22Rv1 (cell line): Measurements from ENCODE around the gene CNST.
A peak's percentile ranks its signal among the peaks of the same experiment; 100 is the strongest.

Experiments used
- H3K27ac ChIP-seq: fragments of 450-650 bp; 2 replicates; pipeline ENCODE4 v1.5.1; 2017
- ZFX ChIP-seq: fragments of 450-650 bp; IDR thresholded peaks from 2 replicates; pipeline ENCODE4 v1.6.1; 2017; ENCODE audit warnings: antibody characterized with exemption, borderline replicate concordance
- TF ChIP-seq, protein P1 (sequence below): fragments of 450-650 bp; IDR thresholded peaks from 2 replicates; pipeline ENCODE4 v1.5.1; 2017; ENCODE audit warnings: mild to moderate bottlenecking

The CNST gene

DNA sequence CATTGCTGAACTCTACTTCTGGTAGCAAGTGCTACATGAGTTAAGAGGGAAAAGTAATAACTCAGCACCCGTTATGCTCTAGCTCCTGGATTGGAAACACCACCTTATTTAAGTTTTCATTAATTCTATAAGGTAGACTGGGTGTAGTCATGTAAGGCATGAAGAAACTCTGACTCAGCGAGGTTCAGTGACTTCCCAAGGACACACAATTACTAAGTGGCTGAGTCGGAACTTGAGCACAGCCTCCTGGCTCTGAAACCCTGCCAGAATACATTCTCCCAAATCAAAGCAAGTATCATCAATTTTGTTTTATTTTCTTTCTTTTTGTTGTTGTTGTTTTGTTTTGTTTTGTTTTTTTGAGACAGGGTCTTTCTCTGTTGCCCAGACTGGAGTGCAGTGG is 128.9 kb downstream of the CNST start:
- TF ChIP-seq, protein P1, sequence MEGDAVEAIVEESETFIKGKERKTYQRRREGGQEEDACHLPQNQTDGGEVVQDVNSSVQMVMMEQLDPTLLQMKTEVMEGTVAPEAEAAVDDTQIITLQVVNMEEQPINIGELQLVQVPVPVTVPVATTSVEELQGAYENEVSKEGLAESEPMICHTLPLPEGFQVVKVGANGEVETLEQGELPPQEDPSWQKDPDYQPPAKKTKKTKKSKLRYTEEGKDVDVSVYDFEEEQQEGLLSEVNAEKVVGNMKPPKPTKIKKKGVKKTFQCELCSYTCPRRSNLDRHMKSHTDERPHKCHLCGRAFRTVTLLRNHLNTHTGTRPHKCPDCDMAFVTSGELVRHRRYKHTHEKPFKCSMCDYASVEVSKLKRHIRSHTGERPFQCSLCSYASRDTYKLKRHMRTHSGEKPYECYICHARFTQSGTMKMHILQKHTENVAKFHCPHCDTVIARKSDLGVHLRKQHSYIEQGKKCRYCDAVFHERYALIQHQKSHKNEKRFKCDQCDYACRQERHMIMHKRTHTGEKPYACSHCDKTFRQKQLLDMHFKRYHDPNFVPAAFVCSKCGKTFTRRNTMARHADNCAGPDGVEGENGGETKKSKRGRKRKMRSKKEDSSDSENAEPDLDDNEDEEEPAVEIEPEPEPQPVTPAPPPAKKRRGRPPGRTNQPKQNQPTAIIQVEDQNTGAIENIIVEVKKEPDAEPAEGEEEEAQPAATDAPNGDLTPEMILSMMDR = no peak
- TF ChIP-seq ZFX = no peak
- H3K27ac ChIP-seq = no peak overlapping the region

DNA sequence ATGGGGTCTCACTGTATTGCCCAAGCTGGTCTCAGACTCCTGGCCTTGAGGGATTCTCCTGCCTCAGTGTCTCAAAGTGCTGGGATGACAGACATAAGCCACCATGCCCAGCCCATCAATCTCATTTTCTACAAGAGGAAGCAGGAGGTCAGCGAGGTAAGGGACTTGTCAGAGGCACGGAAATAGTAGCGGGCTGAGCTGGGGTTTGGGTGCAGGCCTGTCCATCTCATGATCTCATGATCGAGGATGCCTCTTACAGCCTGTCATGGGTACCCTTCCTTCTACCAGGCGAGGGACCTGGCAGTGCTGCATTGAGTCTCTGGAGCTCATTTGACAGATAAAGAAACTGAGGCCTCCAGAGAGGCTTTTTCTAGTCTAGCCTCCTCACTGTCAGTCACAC is 129.4 kb downstream of the CNST start:
- H3K27ac ChIP-seq = no peak overlapping the region
- no peak for TF ChIP-seq ZFX
- TF ChIP-seq, protein P1 = no peak

DNA sequence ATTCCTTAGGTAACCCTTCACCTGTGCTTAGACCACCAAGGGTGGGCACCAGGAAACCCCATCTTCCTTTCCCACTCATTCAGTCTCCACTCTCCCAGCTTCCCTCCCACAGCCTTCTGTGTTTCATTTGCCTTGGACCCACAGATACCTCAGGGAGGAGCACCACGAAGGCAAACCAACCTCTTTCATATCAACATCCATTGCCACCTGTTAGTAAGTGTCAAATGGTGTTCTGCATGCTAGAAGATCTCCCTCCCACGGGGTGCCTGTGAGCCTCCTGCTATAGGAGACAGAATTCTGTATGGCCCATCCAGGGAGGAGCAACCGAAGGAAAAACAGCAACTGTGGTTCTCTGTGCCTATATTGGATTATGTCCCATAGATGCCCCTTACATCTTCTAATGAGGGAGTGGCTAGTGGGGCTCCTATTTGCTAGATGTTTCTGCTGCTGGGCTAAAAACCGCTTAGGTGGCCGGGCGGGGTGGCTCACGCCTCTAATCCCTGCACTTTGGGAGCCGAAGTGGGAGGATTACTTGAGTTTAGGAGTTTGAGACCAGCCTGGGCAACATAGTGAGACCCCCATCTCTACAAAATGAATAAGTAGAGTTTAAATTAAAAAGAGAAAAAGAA is 132.3 kb downstream of the CNST start:
- TF ChIP-seq, protein P1 = no peak
- TF ChIP-seq ZFX = no peak
- peak overlapping the region; percentile 54 for H3K27ac ChIP-seq

DNA sequence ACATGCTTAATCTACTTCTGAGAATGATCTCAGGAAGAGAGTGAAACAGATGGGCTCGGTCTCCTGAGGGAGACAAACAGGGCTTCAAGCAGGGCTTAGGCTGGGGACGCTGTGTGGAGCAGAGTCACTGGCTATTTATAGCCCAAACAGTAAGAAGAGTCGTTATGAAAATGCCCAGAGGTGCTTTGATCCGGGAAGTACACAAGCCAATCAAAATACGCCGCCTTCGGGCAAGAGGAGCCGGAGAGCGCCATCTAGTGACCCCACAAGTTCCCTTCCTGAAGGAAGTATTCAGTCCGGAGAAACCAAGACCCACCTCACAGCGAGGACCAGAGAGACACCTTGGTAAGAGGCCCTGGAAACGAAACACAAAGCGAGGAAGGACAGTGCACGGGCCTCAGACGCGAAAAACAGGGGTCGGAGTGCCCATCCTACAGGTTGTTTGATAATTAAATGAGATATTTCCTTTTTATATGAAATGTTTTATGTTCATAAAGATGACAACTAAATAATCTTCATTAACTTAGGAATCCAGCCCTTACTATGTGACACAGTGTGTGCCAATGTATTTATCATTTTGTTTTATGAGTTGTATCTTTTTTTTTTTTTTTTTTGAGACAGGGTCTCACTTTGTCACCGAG is 133.0 kb downstream of the CNST start:
- no peak for TF ChIP-seq ZFX
- TF ChIP-seq, protein P1 = peak; percentile 98
- H3K27ac ChIP-seq = peak overlapping the region; percentile 54

DNA sequence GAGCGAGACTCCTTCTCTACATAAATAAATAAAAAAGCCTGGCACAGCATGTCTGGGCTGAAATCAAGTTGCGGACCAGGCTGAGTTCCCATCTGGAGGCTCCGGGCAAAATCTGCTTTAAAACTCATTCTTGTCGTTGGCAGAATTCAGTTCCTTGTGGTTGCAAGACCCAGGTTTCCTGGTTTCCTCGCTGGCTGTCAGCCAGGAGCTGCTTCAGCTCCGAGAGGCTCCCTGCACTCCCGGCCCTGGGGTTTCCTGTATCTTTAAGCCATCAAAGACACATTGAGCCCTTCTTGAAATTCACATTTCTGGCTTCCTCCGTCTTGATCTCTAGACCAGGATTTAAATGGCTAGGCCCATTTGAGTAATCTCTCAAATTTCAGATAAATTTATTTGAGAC is 137.3 kb downstream of the CNST start:
- TF ChIP-seq ZFX = no peak
- TF ChIP-seq, protein P1 = no peak
- no peak overlapping the region for H3K27ac ChIP-seq

DNA sequence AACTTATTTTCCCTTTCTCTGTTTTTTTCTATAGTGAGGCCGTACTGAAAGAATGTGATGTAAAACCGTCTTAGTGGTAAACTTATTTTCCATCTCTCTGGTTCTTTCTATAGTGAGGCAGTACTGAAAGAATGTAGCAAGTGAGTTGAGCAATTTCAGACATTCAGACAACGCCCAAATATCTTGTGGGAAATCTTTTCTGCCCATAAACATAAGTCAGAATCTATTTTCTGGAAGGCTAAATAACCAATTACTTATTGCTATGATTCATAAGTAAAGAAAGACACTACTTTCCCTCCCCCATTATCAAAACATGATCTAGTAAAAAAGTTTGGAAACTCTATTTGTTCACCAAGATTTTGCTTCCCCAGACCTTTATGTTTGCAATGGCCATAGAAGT is 139.1 kb downstream of the CNST start:
- no peak overlapping the region for H3K27ac ChIP-seq
- no peak for TF ChIP-seq ZFX
- TF ChIP-seq, protein P1 = no peak

DNA sequence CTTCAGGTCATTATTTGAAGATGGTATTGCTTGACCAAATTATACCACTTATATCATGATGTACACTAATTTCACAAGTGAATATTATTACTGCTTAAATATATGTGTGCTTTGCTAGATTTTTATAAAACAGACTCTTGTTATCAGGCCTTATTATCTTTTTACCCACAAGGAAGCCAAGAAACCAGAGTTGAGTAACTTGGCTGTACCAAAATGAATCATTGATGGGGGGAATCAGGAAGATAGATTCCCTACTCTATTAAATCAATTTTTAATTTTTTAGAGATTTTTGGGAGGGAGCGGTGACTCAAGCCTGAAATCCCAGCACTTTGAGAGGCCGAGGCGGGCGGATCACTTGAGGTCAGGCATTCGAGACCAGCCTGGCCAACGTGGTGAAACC is 141.9 kb downstream of the CNST start:
- no peak overlapping the region for H3K27ac ChIP-seq
- TF ChIP-seq, protein P1 = no peak
- TF ChIP-seq ZFX = no peak
